ENCODE measurements around the gene HERC4.

HERC4 gene

GRCh38 chr10:68067508-68067907 is 7.6 kb downstream of the HERC4 start:
- no peak for TF ChIP-seq CTCF (IDR thresholded peaks at IDR 0.05; ENCODE audit: low read depth, low read length, missing control alignments)
- H3K4me3 ChIP-seq (replicated peaks; ENCODE audit: low read depth, low read length): no peak overlapping the region

GRCh38 chr10:68067029-68067428 is 8.1 kb downstream of the HERC4 start:
- no peak overlapping the region for H3K4me3 ChIP-seq (replicated peaks; ENCODE audit: low read depth, low read length)
- TF ChIP-seq CTCF (IDR thresholded peaks at IDR 0.05; ENCODE audit: low read depth, low read length, missing control alignments): no peak
- DNase-seq (ENCODE audit: extremely low read depth, low read depth): no peak

More at GRCh38 chr10:68067508-68067907, 7.6 kb downstream of the HERC4 start:
- no peak for DNase-seq (ENCODE audit: extremely low read depth, low read depth)

- no peak for DNase-seq (ENCODE audit: extremely low read depth, low read depth)
- no peak for TF ChIP-seq CTCF (IDR thresholded peaks at IDR 0.05; ENCODE audit: low read depth, low read length, missing control alignments)
- no peak overlapping the region for H3K4me3 ChIP-seq (replicated peaks; ENCODE audit: low read depth, low read length)
These were observed 21.5 kb downstream of the HERC4 start for GRCh38 chr10:68053553-68053952.

- DNase-seq (ENCODE audit: extremely low read depth, low read depth): no peak
- H3K4me3 ChIP-seq (replicated peaks; ENCODE audit: low read depth, low read length): no peak overlapping the region
- no peak for TF ChIP-seq CTCF (IDR thresholded peaks at IDR 0.05; ENCODE audit: low read depth, low read length, missing control alignments)
These were observed 22.6 kb downstream of the HERC4 start for GRCh38 chr10:68052463-68052862.

- no peak for TF ChIP-seq CTCF (IDR thresholded peaks at IDR 0.05; ENCODE audit: low read depth, low read length, missing control alignments)
- H3K4me3 ChIP-seq (replicated peaks; ENCODE audit: low read depth, low read length): no peak overlapping the region
- no peak for DNase-seq (ENCODE audit: extremely low read depth, low read depth)
These were observed 25.6 kb downstream of the HERC4 start for GRCh38 chr10:68049289-68050078.

GRCh38 chr10:68047554-68048327 is 27.3 kb downstream of the HERC4 start:
- no peak for DNase-seq (ENCODE audit: extremely low read depth, low read depth)
- TF ChIP-seq CTCF (IDR thresholded peaks at IDR 0.05; ENCODE audit: low read depth, low read length, missing control alignments): no peak
- no peak overlapping the region for H3K4me3 ChIP-seq (replicated peaks; ENCODE audit: low read depth, low read length)
